GM18951 (cell line): ENCODE measurements around the gene CYP24A1.

ENCODE experiments used
- POLR2A ChIP-seq: IDR thresholded peaks from 4 replicates; pipeline ENCODE4 v1.6.1; 2011; ENCODE audit warnings: mild to moderate bottlenecking; ENCODE audit not compliant: insufficient read length, insufficient read depth; ENCODE audit errors: extremely low read depth
- in situ Hi-C: fragments of 300-500 bp; cut with MboI; formaldehyde crosslinking; loops from one replicate; pipeline ENCODE4 v1.12.0; 2022; ENCODE audit warnings: low sequenced_read_pairs, mixed read lengths, inconsistent platforms; ENCODE audit not compliant: unreplicated experiment

The CYP24A1 gene

DNA sequence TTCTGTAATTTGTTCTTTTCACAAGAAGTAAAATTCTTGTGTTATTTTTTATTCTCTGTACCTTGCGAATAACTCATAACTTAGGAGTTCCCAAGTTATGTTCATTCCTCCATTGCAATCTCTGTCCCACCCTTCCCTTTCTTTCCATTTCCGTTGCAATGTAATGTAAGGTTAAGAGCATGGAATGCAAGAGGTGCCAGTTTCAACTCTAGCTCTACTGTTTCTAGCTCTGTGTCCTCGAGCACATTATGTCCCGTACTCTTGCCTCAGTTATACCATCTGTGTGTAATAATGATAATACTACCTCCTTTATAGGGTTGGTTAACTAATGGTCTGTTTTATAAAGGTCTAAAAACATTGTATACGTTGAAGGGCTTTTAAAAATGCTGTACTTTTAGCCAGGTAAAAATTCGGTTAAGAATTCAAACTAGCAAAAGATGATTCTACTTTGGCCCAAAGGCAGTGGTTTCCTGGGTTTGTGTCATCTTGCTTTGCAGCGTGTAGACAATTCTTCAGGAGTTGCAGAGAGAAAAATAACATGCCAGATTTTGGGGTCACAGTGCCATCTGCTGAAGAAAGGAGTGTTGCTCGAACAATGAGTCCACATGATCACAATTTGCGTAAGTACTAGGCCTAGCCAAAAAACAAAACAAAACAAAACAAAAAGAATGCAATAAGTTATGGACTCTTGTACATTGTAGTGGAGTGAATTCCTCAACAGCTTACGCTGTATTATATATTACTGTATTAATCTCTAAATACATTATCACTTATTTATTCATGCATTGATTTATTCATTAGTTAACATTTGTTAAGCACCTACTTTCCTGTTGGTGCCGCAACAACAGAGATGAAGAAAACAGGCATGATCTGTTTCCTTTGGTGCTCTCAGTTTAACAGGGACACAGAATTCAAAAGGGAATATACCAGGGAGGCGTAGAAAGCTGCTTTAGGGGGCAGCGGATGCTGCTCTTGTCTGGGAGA lies 24.1 kb upstream of the CYP24A1 start:
- TF ChIP-seq POLR2A = no peak
- in situ Hi-C loops = loop anchor here (10.0 to 25.0 kb wide), 3 partner anchors 93 to 636 kb away; no protein-coding TSS in a partner anchor

DNA sequence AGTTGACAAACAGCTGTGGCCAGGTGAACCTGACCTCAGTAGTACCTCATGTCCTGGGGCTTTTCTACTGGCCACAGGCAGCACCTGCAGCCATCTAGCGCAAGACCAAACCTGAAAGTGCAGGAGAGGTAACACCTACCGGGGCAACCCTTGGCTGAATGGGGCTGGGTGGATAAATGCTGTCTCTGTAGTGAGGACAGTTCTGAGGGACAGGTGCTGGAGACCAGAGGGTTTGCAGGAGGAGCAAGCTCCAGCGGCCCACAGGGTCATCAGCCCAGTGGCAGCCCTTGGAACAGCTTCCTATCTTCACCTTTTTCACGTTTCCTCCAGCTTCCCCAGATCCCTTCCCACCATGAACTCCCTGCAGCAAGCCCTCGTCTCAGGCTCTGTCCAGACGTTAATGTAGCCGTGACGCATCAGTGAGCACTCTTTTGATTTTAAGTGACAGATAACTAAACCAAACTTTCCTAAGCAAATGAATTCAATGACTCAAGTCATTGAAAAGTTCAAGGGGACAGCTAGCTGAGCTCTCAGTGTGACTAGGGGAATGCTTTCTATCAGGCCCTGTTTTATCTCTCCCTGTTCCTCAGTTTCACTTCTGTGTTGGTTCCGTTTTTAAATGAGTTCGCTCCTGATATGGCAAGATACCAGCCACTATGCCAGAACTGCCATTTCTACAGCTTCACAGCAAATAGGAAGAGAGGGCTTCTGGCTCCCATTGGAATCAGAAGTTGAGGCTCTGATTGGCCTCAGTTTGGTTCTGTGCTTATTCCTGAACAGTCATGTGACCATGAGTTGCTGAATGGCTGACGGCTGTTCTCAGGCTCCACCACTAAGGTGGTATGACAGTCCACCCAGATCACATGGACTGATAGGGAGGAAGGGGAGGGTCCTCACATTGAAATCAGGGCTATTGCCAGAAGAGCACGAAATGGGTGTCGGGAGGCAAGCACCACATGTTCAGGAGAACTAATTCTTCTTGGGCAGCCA lies 22.0 kb upstream of the CYP24A1 start:
- in situ Hi-C loops = loop anchor here (10.0 to 25.0 kb wide), 3 partner anchors 91 to 633 kb away; no protein-coding TSS in a partner anchor
- TF ChIP-seq POLR2A = no peak

DNA sequence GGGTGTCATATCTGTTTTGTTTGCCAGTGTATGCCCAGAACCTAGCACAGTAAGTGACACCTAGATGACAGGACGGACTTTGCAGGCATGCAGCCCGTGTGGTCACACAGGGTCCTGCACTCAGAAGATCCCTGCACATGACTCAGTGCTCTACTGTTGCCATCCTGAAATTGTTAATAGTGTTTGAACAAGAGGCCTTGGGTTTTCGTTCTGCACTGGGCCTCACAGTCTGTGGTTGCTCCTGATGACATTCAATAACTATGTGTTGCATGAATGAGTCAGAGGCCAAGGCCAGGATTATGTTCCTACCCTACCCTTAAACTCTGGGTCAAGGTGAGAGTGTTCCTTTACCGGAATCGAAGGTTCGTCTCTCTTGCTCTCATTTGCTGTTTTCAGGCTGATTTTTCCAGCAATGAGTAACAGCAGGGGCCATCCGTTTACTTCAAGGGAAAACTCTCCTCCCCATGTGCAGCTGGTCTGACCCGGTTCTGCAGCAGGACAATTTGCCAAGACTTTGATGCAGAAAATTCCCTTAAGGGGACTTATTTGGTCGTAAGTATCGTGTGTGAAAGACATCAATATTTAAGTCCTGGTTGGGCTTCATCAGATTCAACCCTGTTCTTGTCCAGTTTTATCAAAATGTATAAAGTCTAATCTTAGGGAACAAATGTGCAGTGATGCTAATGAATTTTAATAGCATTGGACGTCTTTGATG lies 21.1 kb upstream of the CYP24A1 start:
- in situ Hi-C loops = loop anchor here (10.0 to 25.0 kb wide), 3 partner anchors 90 to 633 kb away; no protein-coding TSS in a partner anchor
- no peak for TF ChIP-seq POLR2A

DNA sequence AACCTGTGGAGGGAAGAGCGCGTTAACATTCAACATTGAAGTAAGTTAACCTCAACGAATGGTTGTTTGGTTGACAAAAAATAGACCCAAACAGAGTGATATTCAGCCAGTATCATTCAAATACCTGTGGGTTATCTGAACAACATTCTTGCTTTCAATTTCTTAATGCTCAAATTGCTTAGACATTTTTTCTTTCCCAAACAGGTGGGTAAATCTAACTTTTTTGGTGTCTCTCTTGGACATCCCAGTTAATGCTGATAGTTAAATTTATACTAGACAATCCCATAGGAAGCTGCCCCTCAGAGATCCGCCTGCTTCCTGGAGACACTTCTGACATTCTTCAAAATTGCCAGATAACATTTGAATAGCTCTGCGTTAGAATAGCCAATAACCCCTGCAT lies 20.0 kb upstream of the CYP24A1 start:
- in situ Hi-C loops = loop anchor here (10.0 to 25.0 kb wide), 3 partner anchors 89 to 632 kb away; no protein-coding TSS in a partner anchor
- no peak for TF ChIP-seq POLR2A

DNA sequence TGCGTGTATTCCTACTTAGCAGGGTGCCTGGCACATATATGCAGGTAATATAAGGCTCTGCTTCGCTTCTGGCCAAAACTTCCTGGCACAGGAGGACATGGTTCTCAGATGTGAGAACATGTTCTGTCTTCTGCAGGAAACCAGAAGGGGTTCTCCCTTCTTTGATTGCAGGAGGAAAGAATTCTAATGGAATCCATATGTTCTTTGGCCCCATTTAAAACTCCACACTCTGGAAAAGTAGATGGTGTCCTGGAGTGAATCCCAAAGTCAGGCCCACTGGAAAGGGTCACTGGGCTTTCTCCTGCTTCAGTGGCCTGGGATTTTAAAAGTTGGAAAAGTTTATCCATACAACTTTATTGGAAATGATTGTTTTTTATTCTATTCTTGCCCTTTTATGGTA lies 16.4 kb upstream of the CYP24A1 start:
- in situ Hi-C loops = loop anchor here (10.0 to 25.0 kb wide), 3 partner anchors 85 to 628 kb away; no protein-coding TSS in a partner anchor

DNA sequence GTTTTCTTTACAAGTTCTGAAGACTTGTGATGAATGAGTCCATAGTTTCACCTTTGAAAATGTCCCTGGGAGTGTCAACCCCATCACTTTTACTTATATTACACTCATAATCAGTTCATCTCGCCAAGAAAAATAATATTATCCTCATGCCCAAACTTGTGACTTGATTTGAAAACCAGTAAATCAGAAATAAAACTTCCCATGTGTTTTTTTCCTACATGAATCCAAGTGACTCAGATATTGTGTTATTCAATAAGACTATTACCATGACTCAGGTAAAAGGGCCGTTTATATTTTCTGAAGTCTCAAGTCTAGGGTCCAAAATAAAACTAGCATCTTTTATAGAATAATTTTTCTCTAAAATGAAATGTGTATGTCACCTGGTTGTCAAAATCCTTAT lies 15.8 kb upstream of the CYP24A1 start:
- no peak for TF ChIP-seq POLR2A
- in situ Hi-C loops = loop anchor here (10.0 to 25.0 kb wide), 3 partner anchors 85 to 627 kb away; no protein-coding TSS in a partner anchor

More for the DNA sequence above, 16.4 kb upstream of the CYP24A1 start:
- no peak for TF ChIP-seq POLR2A

DNA sequence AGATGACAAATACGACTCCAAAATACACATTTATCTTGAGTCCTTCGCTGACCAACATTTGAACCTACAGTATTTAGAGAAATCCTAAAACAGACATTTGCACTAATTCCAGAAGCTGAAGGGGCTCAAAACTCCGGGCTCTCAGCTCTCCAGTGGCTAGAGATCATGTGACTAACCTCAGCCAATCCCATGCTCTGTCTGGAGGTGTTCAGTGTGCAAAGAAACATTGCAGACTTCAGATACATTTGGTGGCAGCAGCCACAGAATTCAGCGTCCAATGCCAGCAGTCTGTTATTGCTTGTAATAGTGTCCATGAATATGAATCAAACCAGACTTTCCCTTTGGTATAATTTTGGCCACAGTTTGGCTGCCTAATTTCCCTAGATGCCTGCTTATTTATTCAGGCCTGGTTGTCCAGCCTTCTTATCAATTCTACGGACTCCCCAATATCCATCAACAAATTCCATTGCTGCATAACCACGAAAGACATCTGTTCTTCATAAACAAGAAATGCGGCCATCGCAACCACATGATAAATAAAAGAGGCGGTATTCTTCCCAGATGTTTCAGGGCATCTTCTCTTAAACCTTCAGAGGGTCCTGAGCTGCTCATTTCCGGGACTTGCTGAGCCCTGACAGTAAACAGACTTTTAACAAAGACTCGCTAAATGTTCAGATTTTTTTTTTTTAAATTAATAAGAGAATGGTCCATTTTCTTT lies 14.5 kb upstream of the CYP24A1 start:
- in situ Hi-C loops = loop anchor here (25.0 kb wide), 1 partner anchor 626 kb away; no protein-coding TSS in a partner anchor
- TF ChIP-seq POLR2A = no peak

DNA sequence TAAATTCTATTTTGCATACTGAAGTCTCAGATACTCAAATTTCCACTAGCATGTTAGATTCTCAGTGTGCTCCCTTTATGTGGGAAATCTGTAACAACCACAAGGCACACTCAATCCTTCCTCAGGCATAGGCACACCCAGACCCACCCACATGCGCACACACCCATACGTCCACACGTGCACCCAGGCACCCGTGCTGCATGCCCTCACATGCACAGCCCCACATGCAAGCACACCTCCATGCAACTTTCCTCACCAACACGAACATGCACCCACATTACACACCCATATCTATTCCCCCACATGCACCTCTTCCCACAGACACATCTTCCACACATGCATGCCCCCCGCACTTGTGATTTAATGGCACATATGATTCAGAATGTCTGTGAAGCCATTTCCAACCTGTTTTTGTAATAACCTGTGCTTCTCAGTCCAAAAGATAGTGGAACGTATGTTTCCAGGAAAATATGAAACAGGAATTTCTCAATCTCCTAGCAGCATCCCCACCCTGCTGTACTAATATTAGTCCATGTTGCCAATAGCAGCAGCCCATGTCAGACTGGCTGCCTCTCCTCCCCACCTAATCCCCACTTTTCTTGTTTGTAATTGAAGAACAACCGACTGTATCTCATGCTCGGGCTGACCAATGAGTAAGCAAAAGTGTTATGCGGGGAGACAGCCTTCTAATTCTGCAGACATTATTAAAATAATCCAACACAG lies 11.3 kb upstream of the CYP24A1 start:
- in situ Hi-C loops = loop anchor here (25.0 kb wide), 1 partner anchor 623 kb away; no protein-coding TSS in a partner anchor
- TF ChIP-seq POLR2A = no peak

DNA sequence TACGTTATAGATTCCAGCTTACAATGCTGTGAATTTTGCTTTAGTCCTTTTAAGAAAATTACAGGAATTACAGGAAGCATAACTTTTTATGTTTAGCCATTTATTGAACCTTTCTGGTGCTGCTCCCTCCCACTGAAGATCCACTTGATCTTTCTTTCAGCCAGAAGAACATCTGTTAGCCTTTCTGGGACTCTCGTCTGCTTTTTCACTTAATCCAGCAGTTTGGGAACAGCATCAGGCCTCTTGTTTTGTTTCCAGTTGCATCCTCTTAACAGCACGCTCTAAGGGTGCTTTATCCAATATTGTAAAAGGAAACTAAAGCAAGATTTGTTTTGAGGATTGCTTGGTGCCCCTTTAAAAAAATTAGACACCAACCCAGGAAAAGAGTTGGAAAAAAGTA lies 10.3 kb upstream of the CYP24A1 start:
- in situ Hi-C loops = loop anchor here (25.0 kb wide), 1 partner anchor 622 kb away; no protein-coding TSS in a partner anchor

DNA sequence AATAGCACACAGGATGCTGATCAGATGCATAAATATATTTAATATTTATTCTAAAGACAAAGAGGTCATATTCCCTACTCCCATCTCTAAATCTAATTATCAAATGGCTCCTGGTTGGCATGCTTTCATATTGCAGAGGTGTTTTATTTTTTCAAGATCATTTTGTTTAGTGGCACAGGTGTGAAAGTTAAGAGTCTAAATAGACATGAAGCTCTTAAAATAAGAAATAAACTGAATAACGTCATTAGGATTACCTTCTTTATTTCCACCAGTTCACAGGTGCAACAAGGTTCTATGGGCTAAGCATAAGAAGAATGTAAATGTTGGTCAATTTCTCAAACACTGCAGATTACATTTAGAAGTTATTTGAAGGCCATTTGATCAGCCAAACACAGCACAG lies 7.1 kb upstream of the CYP24A1 start:
- no peak for TF ChIP-seq POLR2A
- in situ Hi-C loops = loop anchor here (25.0 kb wide), 1 partner anchor 619 kb away; no protein-coding TSS in a partner anchor

More for the DNA sequence above, 10.3 kb upstream of the CYP24A1 start:
- TF ChIP-seq POLR2A = no peak

DNA sequence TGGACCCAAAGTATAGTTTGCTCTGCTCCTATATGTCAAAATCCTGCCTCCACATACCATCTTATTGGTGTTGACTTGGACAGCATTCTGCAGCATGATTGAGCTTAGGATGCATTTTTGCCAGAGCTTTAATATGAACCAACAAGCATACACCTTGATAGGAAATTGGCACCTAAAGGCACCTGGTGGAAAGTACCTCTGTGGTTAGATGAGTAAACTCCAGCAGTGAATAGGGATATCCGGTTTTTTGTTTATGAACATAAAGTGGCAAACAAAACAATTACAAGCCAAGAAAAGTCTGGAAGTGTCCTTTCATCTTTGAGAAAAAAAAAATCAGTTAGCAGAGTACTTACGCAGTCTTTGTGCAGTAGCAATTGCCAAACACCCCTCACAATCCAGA lies 6.2 kb upstream of the CYP24A1 start:
- in situ Hi-C loops = loop anchor here (25.0 kb wide), 1 partner anchor 618 kb away; no protein-coding TSS in a partner anchor

More for the DNA sequence above, 6.2 kb upstream of the CYP24A1 start:
- no peak for TF ChIP-seq POLR2A
